ENCODE data around the gene NDUFB10. TPM values are rescaled to one million over a fixed set of nuclear protein-coding genes. Genes with fewer than 3 reads are reported as not detected.

Gene NDUFB10
- polyA plus RNA-seq, 6 donors from 2014 or later, result 163 to 200 (median 194) TPM

DNA sequence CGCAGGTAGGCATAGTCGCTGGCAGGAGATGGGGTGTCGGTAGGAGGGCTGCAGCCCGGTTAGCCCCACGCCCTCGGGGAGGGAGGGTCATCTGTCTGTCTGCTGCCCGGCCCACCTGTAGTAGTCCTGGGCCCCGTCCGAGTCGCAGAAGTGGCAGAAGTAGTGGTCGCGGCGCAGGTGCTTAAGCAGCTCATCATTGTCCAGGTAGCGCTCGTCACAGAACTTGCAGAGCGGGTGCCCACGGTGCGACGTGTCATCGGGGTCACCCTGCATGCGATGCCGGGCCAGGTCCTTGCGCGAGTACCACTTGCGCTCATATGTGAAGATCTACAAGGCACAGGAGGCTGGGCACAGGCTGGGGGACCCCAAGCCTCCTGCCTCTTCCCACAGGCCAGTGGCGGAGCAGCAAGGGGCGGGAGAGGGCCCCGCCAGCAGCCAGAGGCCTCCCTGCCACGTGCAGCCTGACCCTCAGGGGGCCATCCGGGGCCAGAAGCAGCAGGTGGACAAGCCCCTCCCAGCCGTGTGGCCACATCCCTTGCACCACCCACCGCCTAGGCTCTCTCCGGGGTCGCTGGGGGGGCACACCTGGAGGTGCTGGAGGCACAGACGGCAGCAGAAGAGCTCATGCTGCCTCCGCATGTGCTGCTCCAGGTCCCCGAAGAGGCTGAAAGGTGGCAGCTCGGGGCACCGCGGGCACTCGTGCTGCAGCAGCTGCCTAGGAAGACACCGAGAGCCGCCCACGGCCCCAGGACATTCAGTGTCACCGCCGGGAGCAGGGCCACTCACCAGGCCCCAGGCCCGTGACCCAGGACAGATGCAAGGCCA is 43.3 kb downstream of the NDUFB10 start:
- Mint-ChIP-seq H3K9me3 (no peaks in the 10 kb centered on the region), H3K36me3 (no peaks in the 10 kb centered on the region), H3K27ac (no peak overlapping the region), H3K27me3 (no peaks in the 10 kb centered on the region), H3K4me3 (no peak overlapping the region), H3K4me1 (peaks cover 19 to 37% (median 21%) of the 10 kb centered on the region in 3 donors)
- ATAC-seq (ENCODE audit: low read depth in 2 of 2) (no peak), DNase-seq (no peak)

DNA sequence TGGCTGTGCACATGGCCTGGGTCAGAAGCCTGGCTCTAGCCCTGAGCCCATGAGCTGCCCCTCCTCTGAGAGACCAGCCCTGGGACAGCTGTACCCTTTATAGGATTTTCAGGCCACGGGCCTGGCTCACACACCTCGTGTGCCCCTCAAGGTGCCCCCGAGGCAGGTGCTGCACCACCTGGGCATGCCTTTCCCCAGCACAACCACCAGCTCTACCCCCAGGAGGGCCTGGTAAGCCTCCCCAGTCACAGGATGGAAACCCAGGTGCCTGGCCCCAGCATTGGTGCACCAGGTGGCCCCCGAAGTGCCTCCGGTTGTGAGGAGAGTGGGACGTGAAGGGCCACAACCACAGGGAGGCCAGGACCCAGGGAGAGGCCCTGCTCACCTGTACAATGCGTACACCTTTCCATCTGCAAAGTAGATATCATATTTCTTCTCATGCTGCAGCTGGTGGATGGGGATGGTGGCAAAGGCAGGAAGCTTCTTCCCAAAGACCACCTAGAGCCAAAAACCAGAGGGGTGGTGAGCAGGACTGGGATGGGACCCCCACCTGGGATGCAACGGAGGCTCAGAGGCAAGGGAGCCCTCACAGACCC is 44.0 kb downstream of the NDUFB10 start:
- Mint-ChIP-seq H3K4me1 (peaks cover 26 to 45% (median 28%) of the 10 kb centered on the region in 3 donors), H3K27me3 (no peaks in the 10 kb centered on the region), H3K27ac (no peak overlapping the region), H3K9me3 (no peaks in the 10 kb centered on the region), H3K4me3 (no peak overlapping the region), H3K36me3 (no peaks in the 10 kb centered on the region)
- no peak for DNase-seq
- ATAC-seq (ENCODE audit: low read depth in 2 of 2), result no peak

DNA sequence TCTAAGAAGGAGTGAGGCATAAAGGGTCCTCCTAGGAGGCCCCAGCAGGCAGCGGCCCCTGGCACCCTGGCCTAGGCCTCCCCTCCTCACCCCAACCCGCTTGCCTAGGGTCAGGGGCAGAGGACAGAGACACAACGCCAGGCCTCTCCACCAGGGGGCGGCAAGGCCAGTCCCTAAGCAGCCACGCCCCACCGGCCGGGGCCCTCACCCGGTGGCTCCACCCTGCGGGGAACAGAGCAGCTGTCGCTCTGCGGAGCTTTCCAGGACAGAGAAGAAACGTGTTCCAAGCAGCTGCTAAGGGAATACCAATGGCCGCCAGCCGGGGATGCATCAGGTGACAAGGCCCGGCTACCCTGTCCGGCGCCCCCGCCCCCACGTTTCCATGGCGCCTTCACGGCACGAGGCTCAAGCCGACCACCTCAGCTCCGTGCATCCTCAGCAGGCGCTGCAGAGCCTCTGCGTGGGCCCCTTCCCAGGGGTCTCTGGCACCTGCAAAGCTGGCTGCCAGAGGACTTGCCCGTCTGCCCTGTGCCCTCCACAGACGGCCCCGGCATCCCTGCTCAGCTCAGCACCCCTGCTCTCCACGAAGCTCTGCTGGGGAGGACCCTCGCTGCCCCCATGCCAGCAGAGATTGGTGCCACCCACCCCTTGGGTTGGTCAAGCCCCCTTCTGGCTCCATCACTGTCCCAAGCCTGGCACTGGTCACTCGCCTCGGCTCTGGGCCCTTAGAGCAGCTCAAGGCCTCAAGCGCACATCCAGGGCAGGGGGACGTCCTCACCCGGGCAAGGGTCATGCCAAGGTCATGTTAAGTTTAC is 44.7 kb downstream of the NDUFB10 start:
- peak overlapping the region in 1 of 6 donors; percentile 47 for H3K27ac Mint-ChIP-seq
- ATAC-seq (ENCODE audit: low read depth in 2 of 2), result peak; percentile 95 to 99
- DNase-seq, result peak; percentile 84
- H3K36me3 Mint-ChIP-seq, result no peaks in the 10 kb centered on the region
- peaks cover 33 to 51% (median 34%) of the 10 kb centered on the region in 3 donors for H3K4me1 Mint-ChIP-seq
- H3K4me3 Mint-ChIP-seq, result peak overlapping the region in 1 of 8 donors; percentile 21
- no peaks in the 10 kb centered on the region for H3K27me3 Mint-ChIP-seq
- no peaks in the 10 kb centered on the region for H3K9me3 Mint-ChIP-seq

DNA sequence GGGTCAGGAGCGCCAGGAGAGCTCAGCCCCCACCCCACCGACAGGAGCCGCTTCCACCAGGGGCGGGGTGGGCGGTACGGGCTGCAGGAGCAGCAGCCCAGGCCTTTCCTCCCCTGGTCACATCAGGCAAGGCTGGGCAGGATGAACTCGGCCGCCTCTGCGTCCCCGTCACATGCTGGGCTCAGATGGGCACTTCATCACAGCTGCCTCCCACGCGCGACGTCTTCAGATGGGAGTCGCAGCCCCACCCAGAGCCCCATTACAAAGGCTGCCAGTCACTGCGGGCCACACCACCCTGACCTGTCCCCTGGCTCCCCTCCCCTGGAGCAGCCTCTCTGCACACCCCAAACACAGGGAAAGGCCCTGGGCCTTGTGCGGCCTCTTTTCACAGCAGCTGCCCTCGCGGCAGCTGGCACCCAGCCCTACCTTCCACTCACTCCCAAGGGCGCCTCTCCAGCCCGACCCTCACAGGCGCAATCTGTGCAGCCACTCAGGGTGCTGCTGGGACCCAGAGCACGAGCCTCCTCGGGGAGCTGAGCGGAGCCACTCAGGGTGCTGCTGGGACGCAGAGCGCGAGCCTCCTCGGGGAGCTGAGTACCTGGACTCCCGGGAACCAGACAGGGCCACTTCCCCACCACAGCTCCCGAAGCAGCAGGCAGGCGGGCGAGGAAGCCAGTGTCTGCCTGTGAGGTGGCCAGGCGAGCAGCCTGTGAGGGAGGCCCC is 45.6 kb downstream of the NDUFB10 start:
- H3K27ac Mint-ChIP-seq, result peak overlapping the region in 1 of 6 donors; percentile 38
- H3K9me3 Mint-ChIP-seq, result no peaks in the 10 kb centered on the region
- ATAC-seq (ENCODE audit: low read depth in 2 of 2) (no peak), DNase-seq (no peak)
- no peaks in the 10 kb centered on the region for H3K36me3 Mint-ChIP-seq
- no peaks in the 10 kb centered on the region for H3K27me3 Mint-ChIP-seq
- peaks cover 33 to 53% (median 34%) of the 10 kb centered on the region in 3 donors for H3K4me1 Mint-ChIP-seq
- peak overlapping the region in 1 of 8 donors; percentile 74 for H3K4me3 Mint-ChIP-seq

DNA sequence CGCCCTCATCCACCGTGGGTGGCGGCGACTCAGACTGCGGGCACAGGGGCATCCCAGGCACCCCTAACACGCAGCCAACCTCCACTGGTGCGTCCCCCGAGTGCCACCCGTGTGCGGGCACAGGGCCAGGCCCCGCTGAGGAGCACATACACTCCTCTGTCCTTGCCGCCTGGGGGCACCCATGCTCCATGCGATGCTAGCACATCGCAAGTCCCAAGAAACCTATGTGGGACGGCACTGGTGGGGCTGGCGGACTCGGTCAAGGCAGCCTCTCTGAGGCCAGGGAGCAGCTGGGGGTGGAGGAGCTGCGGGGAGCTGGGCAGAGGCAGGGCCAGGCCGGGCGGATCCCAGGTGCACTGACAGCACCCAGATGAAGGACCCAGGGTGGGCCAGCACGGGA is 46.3 kb downstream of the NDUFB10 start:
- Mint-ChIP-seq H3K27me3 (no peaks in the 10 kb centered on the region), H3K4me1 (peaks cover 38 to 58% (median 38%) of the 10 kb centered on the region in 3 donors), H3K27ac (peak overlapping the region in 1 of 6 donors; percentile 29), H3K9me3 (no peaks in the 10 kb centered on the region), H3K4me3 (peak overlapping the region in 3 of 8 donors; percentile 42 to 74 (median 50)), H3K36me3 (no peaks in the 10 kb centered on the region)
- no peak for ATAC-seq (ENCODE audit: low read depth in 2 of 2)
- DNase-seq, result no peak

DNA sequence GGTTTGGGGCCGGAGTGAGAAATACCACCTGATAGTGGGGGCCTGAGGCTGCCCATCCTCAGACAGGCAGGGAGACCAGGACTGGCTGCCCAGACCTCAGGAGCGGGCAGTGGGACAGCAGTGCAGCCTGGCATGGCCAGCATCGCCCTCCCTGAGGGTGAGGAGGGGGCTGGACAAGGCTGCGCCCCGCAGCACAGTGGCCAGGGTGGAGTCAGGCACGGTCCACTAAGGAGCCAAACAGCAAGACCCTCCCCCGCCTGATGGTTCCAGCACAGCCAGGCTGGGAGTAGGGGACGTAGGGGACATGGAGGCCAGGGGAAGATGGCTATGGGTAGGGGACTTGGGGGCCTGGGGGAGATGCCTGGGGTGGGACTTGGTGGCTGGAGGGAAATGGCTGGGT is 47.0 kb downstream of the NDUFB10 start:
- Mint-ChIP-seq H3K4me3 (peak overlapping the region in 5 of 8 donors; percentile 22 to 74 (median 51)), H3K36me3 (no peaks in the 10 kb centered on the region), H3K27me3 (no peaks in the 10 kb centered on the region), H3K27ac (peak overlapping the region in 2 of 6 donors; percentile 71 to 81), H3K9me3 (no peaks in the 10 kb centered on the region), H3K4me1 (peaks cover 38 to 58% (median 38%) of the 10 kb centered on the region in 3 donors)
- no peak for ATAC-seq (ENCODE audit: low read depth in 2 of 2)
- no peak for DNase-seq

DNA sequence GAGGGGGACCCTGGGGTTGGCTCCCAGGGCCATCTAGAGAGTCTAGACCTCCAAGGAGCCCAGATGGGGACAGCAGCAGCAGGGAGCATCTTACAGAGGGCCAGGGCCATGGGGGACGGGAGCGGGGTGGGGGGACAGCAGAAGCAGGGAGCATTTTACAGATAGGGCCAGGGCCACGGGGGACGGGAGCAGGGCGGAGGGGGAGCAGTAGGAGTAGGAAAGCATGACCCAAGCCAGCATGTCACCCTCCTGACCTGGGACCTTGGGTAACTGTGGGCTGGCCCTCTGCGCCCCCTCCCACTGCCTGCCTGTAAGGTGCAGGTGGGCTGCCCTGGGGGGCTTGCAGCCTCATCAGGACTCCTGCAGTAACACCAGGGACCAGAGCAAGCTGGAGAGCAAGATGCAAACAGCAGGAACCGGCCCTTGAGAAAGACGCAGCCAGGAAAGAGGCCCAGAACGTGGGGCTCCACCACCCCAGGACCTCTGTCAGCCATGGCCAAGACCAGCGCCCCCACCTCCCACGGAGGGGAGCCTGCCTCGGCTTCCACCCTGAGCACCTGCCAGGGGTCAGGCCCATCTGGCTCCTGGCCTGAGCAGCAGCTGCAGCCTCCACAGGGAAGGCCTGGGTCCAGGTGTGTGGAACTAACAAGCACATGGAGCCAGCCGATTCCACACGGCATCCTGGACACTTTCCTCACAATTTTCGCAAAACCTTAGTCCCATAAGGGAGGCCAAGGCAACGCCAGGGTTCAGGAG is 47.9 kb downstream of the NDUFB10 start:
- no peaks in the 10 kb centered on the region for H3K36me3 Mint-ChIP-seq
- no peak for ATAC-seq (ENCODE audit: low read depth in 2 of 2)
- H3K27me3 Mint-ChIP-seq, result no peaks in the 10 kb centered on the region
- no peak for DNase-seq
- H3K27ac Mint-ChIP-seq, result peak overlapping the region in 1 of 6 donors; percentile 60
- peak overlapping the region; percentile 72 to 89 (median 79) for H3K4me3 Mint-ChIP-seq
- H3K9me3 Mint-ChIP-seq, result no peaks in the 10 kb centered on the region
- peaks cover 38 to 58% (median 38%) of the 10 kb centered on the region in 3 donors for H3K4me1 Mint-ChIP-seq

DNA sequence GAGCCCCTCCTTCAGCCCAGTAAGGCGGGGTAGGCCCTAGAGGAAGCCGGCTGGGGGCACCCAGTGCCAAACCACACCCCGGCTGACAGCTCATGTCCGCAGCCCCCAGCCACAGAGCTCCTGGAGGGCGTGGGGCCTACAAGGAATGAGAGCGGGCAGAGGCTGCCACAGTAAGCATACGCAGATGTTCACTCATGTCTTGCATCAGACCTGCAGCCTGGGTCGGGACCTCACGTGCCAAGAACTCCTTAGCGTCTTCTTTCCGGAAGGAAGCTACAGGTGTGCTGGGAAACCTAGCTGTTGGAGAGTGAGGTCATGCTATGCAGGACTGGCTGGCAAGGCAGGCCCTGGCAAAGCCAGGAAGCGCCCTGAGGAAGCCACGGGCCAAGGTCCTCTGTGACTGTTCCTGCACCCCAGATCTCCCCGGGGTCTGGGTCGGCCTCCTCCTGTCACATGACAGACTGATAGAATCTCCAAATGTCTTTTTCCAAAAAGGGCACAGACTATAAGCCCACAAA is 48.7 kb downstream of the NDUFB10 start:
- no peak for ATAC-seq (ENCODE audit: low read depth in 2 of 2)
- Mint-ChIP-seq H3K27ac (peak overlapping the region in 4 of 6 donors; percentile 5 to 60 (median 10)), H3K27me3 (no peaks in the 10 kb centered on the region), H3K4me1 (peaks cover 38 to 58% (median 38%) of the 10 kb centered on the region in 3 donors), H3K36me3 (no peaks in the 10 kb centered on the region), H3K9me3 (no peaks in the 10 kb centered on the region), H3K4me3 (peak overlapping the region; percentile 72 to 93 (median 82))
- DNase-seq, result no peak

DNA sequence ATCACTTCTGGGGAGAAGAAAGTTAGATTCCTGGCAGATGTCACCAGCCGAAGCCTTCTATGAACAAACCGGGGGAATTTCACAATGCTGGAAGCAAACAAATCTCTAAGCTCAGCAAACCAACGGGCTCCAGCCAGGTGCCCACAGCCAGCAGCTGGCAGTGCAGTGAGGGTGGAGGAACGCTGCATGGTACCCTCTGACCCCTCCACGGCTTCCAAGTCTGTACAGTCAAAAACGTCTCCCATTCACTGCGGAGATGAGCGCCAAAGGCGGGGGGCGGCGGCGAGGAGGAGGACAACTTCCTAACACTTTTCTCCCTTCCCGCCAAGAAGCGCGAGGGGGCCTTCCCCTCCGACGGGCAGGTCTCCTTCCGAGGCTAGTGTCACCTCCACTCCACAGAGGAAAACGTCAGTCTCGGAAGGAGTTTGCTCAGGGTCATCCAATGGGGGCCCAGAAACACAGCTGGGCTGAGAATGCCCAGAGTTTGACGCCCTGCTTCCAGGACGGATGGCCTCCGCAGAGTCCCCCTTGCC is 49.4 kb downstream of the NDUFB10 start:
- Mint-ChIP-seq H3K27ac (peak overlapping the region; percentile 10 to 60 (median 34)), H3K4me3 (peak overlapping the region; percentile 65 to 93 (median 82))

DNA sequence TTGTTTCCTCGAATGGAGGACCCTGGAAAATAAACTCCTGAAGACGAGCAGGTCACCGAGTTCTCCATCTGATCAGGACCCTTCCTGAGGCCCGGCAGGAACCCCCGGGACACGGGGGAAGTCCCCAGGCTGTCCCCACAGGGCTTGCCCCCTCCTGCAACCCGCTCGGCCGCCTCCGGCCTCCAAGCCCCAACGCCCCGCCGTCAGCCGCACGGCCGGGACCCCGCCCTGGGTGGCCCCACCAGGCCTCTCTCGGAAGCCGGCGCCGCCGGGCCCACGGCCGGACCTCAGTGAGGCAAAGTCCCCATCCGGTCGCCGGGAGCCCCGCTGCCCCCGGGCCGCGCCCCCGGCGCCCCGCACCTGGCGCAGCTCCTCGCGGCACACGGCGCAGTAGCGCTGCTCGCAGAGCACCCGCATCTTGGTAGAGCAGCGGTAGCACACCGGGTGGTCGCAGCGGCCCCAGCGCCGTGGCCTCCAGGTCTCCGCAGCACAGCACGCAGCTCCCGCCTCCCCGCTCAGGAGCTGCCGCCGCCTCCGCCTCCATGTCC is 49.9 kb downstream of the NDUFB10 start:
- peak overlapping the region; percentile 65 to 93 (median 82) for H3K4me3 Mint-ChIP-seq
- H3K9me3 Mint-ChIP-seq, result no peaks in the 10 kb centered on the region
- peaks cover 38 to 54% (median 38%) of the 10 kb centered on the region in 3 donors for H3K4me1 Mint-ChIP-seq
- no peak for DNase-seq
- H3K36me3 Mint-ChIP-seq, result no peaks in the 10 kb centered on the region
- ATAC-seq (ENCODE audit: low read depth in 2 of 2), result peak; percentile 47 to 50
- no peaks in the 10 kb centered on the region for H3K27me3 Mint-ChIP-seq
- H3K27ac Mint-ChIP-seq, result peak overlapping the region in 4 of 6 donors; percentile 17 to 90 (median 43)

More for the DNA sequence above, 49.4 kb downstream of the NDUFB10 start:
- peaks cover 38 to 58% (median 38%) of the 10 kb centered on the region in 3 donors for H3K4me1 Mint-ChIP-seq
- ATAC-seq (ENCODE audit: low read depth in 2 of 2) (no peak), DNase-seq (no peak)
- no peaks in the 10 kb centered on the region for H3K27me3 Mint-ChIP-seq
- H3K9me3 Mint-ChIP-seq, result no peaks in the 10 kb centered on the region
- H3K36me3 Mint-ChIP-seq, result no peaks in the 10 kb centered on the region

DNA sequence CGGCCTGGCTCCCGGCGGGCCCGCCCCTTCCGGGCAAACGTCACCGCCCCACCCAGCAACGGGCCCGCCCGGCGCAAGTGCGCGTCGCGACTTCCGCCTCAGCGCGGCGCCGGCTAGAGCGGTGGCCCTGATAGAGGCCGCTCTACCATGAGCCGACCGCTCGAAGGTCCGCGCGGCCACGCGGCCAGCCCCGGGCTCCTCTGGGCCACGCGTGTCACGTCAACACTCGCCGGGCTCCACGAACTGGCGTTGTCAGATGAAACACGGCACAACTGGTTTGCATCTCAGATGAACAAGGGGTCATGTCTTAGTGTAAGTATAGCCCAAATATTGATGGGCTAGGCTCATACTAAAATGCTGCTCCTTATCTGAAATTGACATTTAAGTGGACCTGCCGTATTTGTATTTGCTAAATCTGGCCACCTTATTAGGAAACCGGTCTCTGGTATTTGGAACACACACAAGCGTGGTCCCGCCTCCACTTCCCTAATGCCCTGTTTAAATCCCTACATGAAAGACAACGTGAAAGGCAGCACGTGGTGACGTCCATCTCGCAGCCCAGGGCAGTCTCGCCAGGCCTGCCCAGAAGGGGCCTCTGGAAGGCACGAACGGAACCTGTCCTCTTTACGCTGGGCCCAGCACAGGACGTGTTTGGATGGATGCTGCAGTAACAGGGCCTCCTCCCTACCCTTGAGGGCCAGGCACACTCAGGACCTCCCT is 50.6 kb downstream of the NDUFB10 start, which contains the start of gene ZNF598:
Gene ZNF598 (minus strand): TSS at position 31 of the 720 bp plus-strand sequence.
- ATAC-seq (ENCODE audit: low read depth in 2 of 2) (peak; percentile 96 to 97), DNase-seq (peak; percentile 80)
- Mint-ChIP-seq H3K27me3 (no peaks in the 10 kb centered on the region), H3K4me3 (peak within 1 kb of the TSS; percentile 81 to 97 (median 93)), H3K4me1 (peaks cover 38 to 47% (median 38%) of the 10 kb centered on the region in 3 donors), H3K9me3 (no peaks in the 10 kb centered on the region), H3K27ac (peak within 1 kb of the TSS; percentile 90 to 98 (median 97)), H3K36me3 (no peaks in the 10 kb centered on the region)
